HT1080 (cell line): ENCODE results near the gene FGD2. TPM values are rescaled to one million over a fixed set of nuclear protein-coding genes. Genes with fewer than 3 reads are reported as not detected.
A peak's percentile ranks its signal among the peaks of the same experiment; 100 is the strongest.

Source experiments
- DNase-seq: peaks from one replicate; pipeline ENCODE4 v3.0.0-alpha.2; 2015; ENCODE audit warnings: low read depth
- polyA plus RNA-seq, 2 experiments: library from polyadenylated mRNA; depleted of rRNA; stranded (reverse); fragments of >200 nt; gene quantifications; 2 replicates each; pipeline ENCODE4 v1.2.3, GENCODE V29; 2015
- total RNA-seq: library from RNA; depleted of rRNA; stranded (reverse); fragments of >200 nt; shearing (Covaris generic); gene quantifications from 2 replicates; pipeline ENCODE4 v1.2.3, GENCODE V29; 2014; rRNA removed

The FGD2 gene
- 0.08 TPM in 1 of 2 replicates, not detected in the other for total RNA-seq
- not detected in 2 replicates for polyA plus RNA-seq (2015; cell fraction: cytosol; rRNA removed)
- 0.06 TPM in 1 of 2 replicates, not detected in the other for polyA plus RNA-seq (2015; cell fraction: nucleus; rRNA removed)

DNA sequence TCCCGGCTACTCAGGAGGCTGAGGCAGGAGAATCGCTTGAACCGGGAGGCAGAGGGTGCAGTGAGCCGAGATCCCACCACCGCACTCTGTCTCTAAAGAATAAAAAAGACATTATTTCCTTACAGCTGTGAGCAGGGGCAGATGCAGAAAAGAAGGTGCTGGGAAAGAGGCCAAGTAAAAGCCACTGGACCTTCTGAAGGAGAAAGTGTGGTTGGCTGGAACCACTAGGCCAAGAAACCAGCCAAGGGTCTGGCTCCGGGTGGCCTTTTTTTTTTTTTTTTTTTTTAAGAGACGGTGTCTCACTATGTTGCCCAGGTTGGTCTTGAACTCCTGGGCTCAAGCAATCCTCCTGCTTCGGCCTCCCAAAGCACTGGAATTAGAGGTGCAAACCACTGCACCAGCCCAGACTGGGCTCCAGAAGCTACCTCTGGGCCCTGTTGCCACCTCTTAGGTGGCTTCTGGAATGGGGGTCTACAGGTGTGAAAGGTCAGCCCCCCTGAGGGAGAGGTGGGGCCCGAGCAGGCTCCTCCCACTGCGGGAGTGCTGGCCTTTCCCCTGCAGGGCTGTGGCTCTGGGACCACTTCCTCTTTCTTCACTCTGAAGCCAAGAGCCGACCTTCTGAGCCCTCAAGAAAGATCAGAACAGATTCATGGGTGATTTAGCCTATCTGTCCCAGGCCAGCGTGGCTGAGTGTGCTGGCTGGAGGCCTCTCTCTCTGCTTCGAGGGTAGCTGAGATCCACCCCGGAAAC, at the start of gene FGD2:
Gene FGD2, plus strand, starts transcription at position 595 of the 750 bp plus-strand sequence. CDS start 163 bp downstream, outside the sequence.
- DNase-seq = no peak

DNA sequence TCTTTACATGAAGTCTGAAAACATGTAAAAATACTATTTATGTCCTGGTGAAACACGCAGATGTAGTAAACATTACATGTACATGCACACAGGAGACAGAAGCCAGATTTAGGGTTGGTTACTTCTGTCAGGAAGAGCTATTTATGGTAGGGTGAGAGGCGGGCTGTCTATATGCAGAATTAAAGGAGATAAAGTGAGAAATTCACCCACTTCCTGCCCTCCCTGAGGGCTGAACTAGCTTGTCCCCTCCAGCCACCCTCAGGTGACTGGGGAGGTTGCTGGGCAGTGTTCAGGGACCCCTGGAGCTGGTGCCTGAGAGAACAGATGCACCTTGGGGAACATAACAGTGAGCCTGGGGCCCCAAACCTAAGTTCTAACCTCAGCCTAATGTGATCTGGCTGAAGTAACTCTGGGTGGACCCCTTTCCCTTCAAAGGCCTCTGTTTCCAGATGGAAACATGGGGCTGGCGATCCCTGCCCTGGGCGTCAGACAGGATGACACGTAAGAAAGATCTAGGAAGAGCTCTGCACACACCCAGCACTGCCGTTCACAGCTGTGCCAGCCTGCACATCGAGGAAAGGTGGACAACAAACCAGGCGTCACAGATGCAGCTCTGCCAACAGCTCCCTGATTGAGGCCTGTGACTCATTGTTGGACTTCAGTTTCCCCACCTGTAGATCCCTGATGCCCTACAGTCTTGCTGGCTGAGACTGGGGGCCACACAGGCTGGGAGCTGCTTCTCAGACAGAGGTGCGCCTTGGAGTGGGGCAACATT, 49.6 kb upstream of the FGD2 start:
- DNase-seq = peak; percentile 76

DNA sequence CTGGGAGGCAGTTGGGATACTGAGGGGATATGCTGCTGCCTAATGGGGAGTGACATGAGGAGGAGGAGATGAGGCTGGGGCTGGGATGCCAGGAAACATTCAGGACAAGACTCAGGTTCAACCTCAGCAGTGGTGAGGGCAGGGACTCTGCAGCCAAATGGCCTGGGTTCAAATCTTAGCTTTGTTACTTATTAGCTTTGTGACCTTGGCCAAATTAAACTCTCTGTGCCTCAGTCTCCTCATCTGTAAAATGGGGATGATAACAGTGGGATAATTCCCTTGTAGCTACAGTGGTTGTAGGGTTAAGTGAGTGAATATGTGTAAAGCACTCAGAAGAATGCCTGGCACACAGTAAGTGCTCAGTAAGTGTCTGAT, 49.0 kb upstream of the FGD2 start:
- no peak for DNase-seq

GRCh38 chr6:36957773-36958271, 47.6 kb upstream of the FGD2 start:
- DNase-seq = no peak

DNA sequence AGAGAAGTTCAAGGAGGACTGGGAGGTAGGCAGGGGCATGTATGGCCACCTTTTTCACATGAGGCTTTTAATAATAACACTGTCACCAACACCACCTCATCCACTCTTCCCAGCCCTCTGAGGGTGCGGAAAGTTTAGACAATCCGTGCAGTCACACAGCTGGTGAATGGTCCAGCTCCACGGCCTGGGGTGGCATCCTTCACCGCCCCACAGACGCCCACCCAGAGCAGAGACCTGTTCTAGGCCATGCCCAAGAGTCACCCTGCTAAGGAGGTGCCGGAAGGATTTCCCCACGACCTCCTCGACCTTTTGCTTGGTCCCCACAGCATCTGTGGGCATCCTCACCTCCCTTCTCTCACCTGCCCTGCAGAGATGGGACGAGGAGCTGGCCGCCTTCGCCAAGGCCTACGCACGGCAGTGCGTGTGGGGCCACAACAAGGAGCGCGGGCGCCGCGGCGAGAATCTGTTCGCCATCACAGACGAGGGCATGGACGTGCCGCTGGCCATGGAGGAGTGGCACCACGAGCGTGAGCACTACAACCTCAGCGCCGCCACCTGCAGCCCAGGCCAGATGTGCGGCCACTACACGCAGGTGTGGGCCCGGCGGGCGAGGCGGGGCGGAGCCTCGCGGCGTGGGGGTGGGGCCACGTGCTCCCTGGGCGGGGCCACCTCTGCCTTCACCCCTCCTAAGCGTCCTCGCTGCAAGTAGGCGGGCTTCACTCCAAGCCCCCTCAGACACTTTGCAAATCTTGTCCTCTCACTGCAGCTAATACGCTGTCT, 46.5 kb upstream of the FGD2 start:
- no peak for DNase-seq

DNA sequence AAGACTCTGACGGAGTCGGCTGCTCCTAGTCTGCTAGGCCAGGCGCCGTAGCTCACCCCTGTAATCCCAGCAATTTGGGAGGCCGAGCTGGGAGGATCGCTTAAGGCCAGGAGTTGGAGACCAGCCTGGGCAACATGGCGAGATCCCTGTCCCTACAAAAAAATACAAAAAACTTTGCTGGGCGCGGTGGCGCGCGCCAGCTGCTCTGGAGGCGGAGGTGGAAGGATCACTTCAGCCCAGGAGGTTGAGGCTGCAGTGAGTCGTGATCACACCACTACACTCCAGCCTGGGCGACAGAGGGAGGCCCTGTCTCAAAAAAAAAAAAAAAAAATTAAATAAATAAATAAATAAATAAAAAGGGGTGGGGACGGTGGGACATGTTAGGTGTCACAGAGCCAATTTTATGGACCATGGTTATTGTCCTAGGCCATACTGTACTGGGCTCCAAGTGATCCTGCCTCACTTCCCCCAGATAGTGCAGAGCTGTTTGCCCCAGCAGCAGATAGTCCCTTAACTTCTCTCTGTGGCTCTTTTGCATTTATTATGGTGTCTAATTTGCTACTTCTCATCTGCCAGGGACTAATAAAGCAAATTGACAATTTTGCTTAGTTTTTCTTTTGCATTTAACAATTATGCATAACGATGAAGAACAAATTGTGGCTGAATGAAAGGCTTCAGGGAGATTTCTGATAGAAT, 45.8 kb upstream of the FGD2 start:
- DNase-seq = no peak

DNA sequence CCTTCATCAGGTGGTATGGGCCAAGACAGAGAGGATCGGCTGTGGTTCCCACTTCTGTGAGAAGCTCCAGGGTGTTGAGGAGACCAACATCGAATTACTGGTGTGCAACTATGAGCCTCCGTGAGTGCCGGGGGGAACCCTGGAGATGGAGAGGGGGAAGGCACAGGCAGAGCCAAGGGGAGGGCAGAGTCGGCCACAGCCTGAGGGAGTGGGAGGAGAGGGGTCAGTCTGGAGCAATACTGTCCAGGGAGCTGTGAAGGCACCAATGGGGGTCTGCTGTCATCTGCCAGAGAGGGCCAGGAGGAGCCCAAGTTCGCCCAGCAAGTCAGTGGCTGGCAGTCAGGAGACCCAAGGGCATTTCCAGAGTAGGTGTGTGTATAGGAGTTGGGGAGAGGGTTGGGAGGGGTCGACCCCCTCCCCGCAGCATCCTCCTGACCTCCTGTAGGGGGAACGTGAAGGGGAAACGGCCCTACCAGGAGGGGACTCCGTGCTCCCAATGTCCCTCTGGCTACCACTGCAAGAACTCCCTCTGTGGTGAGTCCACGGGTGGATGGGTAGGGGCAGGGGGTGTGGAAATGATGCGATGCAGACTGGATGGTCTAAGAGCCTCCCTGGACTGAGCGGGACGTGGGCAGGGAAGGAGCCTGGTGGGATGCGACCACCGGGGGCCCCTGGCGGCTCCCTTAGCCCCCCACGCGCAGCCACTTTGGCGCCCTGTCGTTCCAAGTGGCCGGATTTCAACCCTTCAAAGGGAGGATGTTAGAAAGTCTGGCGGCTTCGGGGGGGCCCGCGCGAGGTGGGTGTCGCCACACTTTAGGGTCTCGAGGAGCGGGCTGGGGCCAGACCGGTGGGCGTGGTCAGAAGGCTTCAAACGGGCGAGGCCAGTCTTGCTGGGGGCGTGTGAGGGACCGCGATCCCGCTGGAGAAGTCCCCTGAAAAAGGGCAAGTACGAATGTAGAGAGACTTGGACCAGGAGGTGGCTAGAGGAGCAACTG, 43.7 kb upstream of the FGD2 start:
- DNase-seq = no peak

DNA sequence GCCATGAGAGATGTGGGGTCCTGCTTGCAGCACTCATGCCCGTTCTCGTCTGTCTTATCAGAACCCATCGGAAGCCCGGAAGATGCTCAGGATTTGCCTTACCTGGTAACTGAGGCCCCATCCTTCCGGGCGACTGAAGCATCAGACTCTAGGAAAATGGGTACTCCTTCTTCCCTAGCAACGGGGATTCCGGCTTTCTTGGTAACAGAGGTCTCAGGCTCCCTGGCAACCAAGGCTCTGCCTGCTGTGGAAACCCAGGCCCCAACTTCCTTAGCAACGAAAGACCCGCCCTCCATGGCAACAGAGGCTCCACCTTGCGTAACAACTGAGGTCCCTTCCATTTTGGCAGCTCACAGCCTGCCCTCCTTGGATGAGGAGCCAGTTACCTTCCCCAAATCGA, 42.6 kb upstream of the FGD2 start:
- peak; percentile 38 for DNase-seq

GRCh38 chr6:36963451-36964290, 41.8 kb upstream of the FGD2 start:
- peak; percentile 23 for DNase-seq

DNA sequence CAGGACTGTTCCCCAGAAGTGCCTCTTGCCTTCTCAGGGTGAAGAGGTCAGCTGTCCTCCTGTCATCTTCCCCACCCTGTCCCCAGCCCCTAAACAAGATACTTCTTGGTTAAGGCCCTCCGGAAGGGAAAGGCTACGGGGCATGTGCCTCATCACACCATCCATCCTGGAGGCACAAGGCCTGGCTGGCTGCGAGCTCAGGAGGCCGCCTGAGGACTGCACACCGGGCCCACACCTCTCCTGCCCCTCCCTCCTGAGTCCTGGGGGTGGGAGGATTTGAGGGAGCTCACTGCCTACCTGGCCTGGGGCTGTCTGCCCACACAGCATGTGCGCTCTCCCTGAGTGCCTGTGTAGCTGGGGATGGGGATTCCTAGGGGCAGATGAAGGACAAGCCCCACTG, 41.1 kb upstream of the FGD2 start:
- no peak for DNase-seq

- DNase-seq = no peak
Observed at GRCh38 chr6:36964908-36965307, 40.5 kb upstream of the FGD2 start.

GRCh38 chr6:36967301-36967700, 38.2 kb upstream of the FGD2 start:
- DNase-seq = no peak

DNA sequence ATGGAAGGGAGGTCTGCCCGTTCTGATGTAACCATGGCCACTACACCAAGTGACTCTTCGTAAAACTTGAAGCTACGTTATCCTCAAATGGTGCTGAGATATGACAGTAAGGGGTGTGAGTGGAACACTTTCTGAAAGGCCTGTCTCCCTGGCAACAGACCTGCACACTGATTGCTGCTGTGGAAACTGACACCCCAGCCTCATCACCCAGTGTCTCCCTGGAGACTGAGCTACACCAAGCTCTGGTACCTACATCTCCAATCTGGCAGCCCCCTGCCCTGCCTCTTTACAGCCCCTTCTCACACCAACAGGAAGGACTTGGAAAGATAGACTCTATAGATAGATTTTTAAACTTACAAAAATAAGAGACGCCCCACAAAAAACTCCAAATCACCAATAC, 37.7 kb upstream of the FGD2 start:
- no peak for DNase-seq

- DNase-seq = no peak
Observed at GRCh38 chr6:36968266-36968977, 37.0 kb upstream of the FGD2 start.

DNA sequence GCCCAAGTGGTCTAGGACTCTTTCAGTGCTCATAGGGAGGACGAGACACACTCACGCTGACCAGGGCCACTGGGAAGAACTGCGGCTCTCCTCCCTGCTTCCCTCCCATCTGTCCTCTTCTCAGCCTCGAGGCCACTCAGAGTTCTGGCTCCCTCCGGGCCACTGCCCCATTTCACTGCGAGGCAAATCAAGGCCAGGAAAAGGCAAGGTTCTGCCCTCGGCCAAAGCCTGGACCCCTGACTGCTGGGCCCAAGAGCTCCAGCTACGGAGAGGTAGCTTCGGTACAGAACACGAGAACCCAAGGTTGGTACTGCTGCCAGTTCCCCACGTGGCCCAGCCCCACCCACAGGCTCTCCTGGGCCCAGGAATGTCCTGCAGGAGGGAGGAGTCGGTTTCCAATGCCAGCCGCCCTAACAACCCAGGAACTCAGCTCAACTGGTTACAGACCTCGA, 36.2 kb upstream of the FGD2 start:
- DNase-seq = no peak

DNA sequence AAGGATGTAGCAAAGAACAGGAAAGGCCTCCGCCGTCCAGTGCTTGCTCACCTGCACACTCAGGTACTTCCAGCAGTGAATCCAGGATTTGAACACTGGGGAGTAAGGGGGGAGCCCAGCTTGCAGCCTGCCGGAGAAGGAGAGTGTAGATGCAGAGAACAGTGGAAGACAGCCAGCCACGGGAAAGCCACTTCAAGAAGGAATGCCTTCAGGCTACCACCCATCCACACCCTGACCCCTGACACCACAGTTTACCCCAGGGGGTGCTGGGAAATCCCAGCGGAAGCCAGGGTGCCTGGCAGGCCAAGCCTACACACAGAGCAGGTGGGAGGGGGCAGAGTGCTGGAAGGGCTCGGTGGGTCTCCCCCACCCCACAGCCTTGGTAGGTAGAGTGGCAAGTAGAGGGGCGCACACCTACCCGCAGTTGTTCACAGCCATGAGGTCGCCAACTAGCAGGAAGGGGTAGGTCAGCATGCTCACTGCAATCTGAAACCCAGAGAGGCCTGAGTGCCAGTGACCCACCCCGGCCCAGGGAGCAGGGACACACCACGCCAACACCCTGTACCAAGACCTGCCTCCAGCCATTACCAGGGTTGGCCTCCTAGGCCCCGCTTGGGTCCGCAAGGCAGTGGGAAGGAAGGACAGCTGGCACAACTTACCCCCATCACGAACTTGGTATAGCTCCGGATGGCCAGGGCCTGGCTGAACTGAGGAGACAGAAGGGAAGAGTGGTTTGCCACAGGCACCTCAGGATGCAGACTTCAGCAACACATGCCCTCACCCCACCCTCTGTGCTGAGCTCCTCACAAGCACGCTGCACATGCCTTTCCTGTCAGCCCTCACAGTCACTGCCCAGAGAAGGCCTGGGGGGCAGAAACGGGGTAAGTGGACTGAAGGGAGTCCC, 35.2 kb upstream of the FGD2 start:
- DNase-seq = no peak
